WTC11 (cell line): Measurements from ENCODE around the gene TMEM229B. TPM values are rescaled to one million over a fixed set of nuclear protein-coding genes. Genes with fewer than 3 reads are reported as not detected.
A peak's percentile ranks its signal among the peaks of the same experiment; 100 is the strongest.

ENCODE experiments used
- ATAC-seq: fragments of 200-7000 bp; cut with Tn5 transposase; 2 replicates; pipeline ENCODE4 v1.10.0; 2021; ENCODE audit warnings: mild to moderate bottlenecking, moderate library complexity
- CTCF ChIA-PET: fragments of 300-600 bp; sonication (Branson Sonifier 250); formaldehyde crosslinking; loops from one replicate; lab custom pipeline; 2021; ENCODE audit warnings: antibody characterized with exemption; lab: Charles Lee
- POLR2A ChIA-PET: fragments of 350-600 bp; sonication (Branson Sonifier 250); formaldehyde crosslinking; loops from one replicate; lab custom pipeline; 2021; ENCODE audit warnings: antibody characterized with exemption; lab: Charles Lee
- DNase-seq: peaks from one replicate; pipeline ENCODE4 v3.0.0; 2021; ENCODE audit warnings: low spot score
- H3K27ac Mint-ChIP-seq: 2 replicates; pipeline ENCODE4 v1.8.0; 2021; ENCODE audit warnings: mixed read lengths
- H3K27me3 Mint-ChIP-seq: 2 replicates; pipeline ENCODE4 v1.8.0; 2021; ENCODE audit warnings: low read depth, mild to moderate bottlenecking, moderate library complexity, mixed read lengths
- H3K36me3 Mint-ChIP-seq: 2 replicates; pipeline ENCODE4 v1.8.0; 2021; ENCODE audit warnings: mixed read lengths
- H3K4me1 Mint-ChIP-seq: 2 replicates; pipeline ENCODE4 v1.8.0; 2022; ENCODE audit warnings: mixed read lengths
- H3K4me3 Mint-ChIP-seq: 2 replicates; pipeline ENCODE4 v1.8.0; 2021; ENCODE audit warnings: mild to moderate bottlenecking, moderate library complexity, mixed read lengths
- H3K9me3 Mint-ChIP-seq: 2 replicates; pipeline ENCODE4 v1.8.0; 2021; ENCODE audit warnings: mixed read lengths
- ATF1 ChIP-seq: sonication (generic); formaldehyde crosslinking; IDR thresholded peaks from 2 replicates; pipeline ENCODE4 v1.8.1; 2023; ENCODE audit warnings: mild to moderate bottlenecking, moderate library complexity, missing genetic modification reagents
- HMGA2 ChIP-seq: fragments of 250-450 bp; sonication (Bioruptor Pico); IDR thresholded peaks from 2 replicates; pipeline ENCODE4 v1.4.0; 2021; ENCODE audit warnings: mild to moderate bottlenecking, moderate library complexity
- JAZF1 ChIP-seq: fragments of 250-450 bp; sonication (Bioruptor Pico); IDR thresholded peaks from 2 replicates; pipeline ENCODE4 v1.9.0; 2021; ENCODE audit warnings: moderate library complexity, mild to moderate bottlenecking, inconsistent platforms
- JUN ChIP-seq: sonication (generic); formaldehyde crosslinking; IDR thresholded peaks from 2 replicates; pipeline ENCODE4 v1.8.0; 2023; ENCODE audit warnings: mild to moderate bottlenecking, missing genetic modification reagents
- MYBL2 ChIP-seq: sonication (generic); formaldehyde crosslinking; IDR thresholded peaks from 2 replicates; pipeline ENCODE4 v1.8.1; 2023; ENCODE audit warnings: mild to moderate bottlenecking, moderate library complexity, missing genetic modification reagents
- NR2C2 ChIP-seq: sonication (generic); formaldehyde crosslinking; IDR thresholded peaks from 2 replicates; pipeline ENCODE4 v1.8.0; 2022; ENCODE audit warnings: mild to moderate bottlenecking, missing genetic modification reagents
- RORB ChIP-seq: fragments of 250-450 bp; sonication (Bioruptor Pico); IDR thresholded peaks from 2 replicates; pipeline ENCODE4 v1.9.0; 2021; ENCODE audit warnings: mild to moderate bottlenecking
- TCF7 ChIP-seq: sonication (generic); formaldehyde crosslinking; IDR thresholded peaks from 2 replicates; pipeline ENCODE4 v1.8.0; 2022; ENCODE audit warnings: mild to moderate bottlenecking, low read depth, missing genetic modification reagents, moderate library complexity
- ZNF138 ChIP-seq: sonication (generic); formaldehyde crosslinking; conservative IDR thresholded peaks from 2 replicates; pipeline ENCODE4 v1.8.1; 2022; ENCODE audit warnings: mild to moderate bottlenecking, moderate library complexity, missing genetic modification reagents
- ZNF317 ChIP-seq: sonication (generic); formaldehyde crosslinking; IDR thresholded peaks from 2 replicates; pipeline ENCODE4 v1.8.1; 2023; ENCODE audit warnings: low read depth, mild to moderate bottlenecking, moderate library complexity, missing genetic modification reagents, borderline replicate concordance
- total RNA-seq: library from RNA; stranded (reverse); gene quantifications from 3 replicates; pipeline ENCODE4 v1.2.3, GENCODE V29; 2021
- TF ChIP-seq, protein P1 (sequence below): sonication (generic); formaldehyde crosslinking; IDR thresholded peaks from 2 replicates; pipeline ENCODE4 v1.8.1; 2023; ENCODE audit warnings: mild to moderate bottlenecking, missing genetic modification reagents
- TF ChIP-seq, protein P2 (sequence below): sonication (generic); formaldehyde crosslinking; IDR thresholded peaks from 2 replicates; pipeline ENCODE4 v1.8.1; 2022; ENCODE audit warnings: missing genetic modification reagents, borderline replicate concordance
- TF ChIP-seq, protein P3 (sequence below): sonication (generic); formaldehyde crosslinking; IDR thresholded peaks from 2 replicates; pipeline ENCODE4 v1.8.1; 2023; ENCODE audit warnings: mild to moderate bottlenecking, missing genetic modification reagents, borderline replicate concordance
- TF ChIP-seq, protein P4 (sequence below): fragments of 250-450 bp; sonication (Bioruptor Pico); IDR thresholded peaks from 2 replicates; pipeline ENCODE4 v2.1.2; 2022; ENCODE audit warnings: mild to moderate bottlenecking, moderate library complexity

TMEM229B gene
- total RNA-seq, 1 experiment from 2014 or later: 0.90 TPM

DNA sequence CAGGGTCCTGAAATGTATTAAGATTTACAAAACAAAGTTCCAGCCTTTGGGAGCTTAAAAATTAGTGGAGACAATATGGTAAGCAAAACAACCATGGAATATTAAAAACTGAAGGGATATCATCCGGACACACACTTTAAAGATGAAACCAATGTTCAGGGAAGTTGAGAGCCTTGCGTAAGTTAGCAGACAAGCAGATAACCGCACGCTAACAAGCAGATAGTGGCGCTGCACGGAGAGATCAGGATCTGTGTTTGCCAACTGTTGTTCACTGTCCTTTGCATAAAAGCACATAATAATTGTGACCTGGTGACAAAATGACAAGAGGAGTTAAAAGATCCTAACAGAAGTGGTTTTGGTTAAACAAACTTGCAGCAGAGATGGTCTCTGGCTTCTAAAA, 14.3 kb upstream of the TMEM229B start (continued):
- no peak for TF ChIP-seq TCF7 (CRISPR knock-in tag)
- TF ChIP-seq, protein P1, sequence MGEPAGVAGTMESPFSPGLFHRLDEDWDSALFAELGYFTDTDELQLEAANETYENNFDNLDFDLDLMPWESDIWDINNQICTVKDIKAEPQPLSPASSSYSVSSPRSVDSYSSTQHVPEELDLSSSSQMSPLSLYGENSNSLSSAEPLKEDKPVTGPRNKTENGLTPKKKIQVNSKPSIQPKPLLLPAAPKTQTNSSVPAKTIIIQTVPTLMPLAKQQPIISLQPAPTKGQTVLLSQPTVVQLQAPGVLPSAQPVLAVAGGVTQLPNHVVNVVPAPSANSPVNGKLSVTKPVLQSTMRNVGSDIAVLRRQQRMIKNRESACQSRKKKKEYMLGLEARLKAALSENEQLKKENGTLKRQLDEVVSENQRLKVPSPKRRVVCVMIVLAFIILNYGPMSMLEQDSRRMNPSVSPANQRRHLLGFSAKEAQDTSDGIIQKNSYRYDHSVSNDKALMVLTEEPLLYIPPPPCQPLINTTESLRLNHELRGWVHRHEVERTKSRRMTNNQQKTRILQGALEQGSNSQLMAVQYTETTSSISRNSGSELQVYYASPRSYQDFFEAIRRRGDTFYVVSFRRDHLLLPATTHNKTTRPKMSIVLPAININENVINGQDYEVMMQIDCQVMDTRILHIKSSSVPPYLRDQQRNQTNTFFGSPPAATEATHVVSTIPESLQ (CRISPR knock-in tag): no peak
- TF ChIP-seq, protein P2, sequence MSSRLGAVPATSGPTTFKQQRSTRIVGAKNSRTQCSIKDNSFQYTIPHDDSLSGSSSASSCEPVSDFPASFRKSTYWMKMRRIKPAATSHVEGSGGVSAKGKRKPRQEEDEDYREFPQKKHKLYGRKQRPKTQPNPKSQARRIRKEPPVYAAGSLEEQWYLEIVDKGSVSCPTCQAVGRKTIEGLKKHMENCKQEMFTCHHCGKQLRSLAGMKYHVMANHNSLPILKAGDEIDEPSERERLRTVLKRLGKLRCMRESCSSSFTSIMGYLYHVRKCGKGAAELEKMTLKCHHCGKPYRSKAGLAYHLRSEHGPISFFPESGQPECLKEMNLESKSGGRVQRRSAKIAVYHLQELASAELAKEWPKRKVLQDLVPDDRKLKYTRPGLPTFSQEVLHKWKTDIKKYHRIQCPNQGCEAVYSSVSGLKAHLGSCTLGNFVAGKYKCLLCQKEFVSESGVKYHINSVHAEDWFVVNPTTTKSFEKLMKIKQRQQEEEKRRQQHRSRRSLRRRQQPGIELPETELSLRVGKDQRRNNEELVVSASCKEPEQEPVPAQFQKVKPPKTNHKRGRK (CRISPR knock-in tag): no peak
- no peak for TF ChIP-seq RORB
- no peak for TF ChIP-seq ATF1 (CRISPR knock-in tag)
- no peak for TF ChIP-seq NR2C2
- TF ChIP-seq, protein P3, sequence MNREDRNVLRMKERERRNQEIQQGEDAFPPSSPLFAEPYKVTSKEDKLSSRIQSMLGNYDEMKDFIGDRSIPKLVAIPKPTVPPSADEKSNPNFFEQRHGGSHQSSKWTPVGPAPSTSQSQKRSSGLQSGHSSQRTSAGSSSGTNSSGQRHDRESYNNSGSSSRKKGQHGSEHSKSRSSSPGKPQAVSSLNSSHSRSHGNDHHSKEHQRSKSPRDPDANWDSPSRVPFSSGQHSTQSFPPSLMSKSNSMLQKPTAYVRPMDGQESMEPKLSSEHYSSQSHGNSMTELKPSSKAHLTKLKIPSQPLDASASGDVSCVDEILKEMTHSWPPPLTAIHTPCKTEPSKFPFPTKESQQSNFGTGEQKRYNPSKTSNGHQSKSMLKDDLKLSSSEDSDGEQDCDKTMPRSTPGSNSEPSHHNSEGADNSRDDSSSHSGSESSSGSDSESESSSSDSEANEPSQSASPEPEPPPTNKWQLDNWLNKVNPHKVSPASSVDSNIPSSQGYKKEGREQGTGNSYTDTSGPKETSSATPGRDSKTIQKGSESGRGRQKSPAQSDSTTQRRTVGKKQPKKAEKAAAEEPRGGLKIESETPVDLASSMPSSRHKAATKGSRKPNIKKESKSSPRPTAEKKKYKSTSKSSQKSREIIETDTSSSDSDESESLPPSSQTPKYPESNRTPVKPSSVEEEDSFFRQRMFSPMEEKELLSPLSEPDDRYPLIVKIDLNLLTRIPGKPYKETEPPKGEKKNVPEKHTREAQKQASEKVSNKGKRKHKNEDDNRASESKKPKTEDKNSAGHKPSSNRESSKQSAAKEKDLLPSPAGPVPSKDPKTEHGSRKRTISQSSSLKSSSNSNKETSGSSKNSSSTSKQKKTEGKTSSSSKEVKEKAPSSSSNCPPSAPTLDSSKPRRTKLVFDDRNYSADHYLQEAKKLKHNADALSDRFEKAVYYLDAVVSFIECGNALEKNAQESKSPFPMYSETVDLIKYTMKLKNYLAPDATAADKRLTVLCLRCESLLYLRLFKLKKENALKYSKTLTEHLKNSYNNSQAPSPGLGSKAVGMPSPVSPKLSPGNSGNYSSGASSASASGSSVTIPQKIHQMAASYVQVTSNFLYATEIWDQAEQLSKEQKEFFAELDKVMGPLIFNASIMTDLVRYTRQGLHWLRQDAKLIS (CRISPR knock-in tag): no peak
- no peak for TF ChIP-seq ZNF138 (CRISPR knock-in tag)
- no peak for TF ChIP-seq JUN (CRISPR knock-in tag)

DNA sequence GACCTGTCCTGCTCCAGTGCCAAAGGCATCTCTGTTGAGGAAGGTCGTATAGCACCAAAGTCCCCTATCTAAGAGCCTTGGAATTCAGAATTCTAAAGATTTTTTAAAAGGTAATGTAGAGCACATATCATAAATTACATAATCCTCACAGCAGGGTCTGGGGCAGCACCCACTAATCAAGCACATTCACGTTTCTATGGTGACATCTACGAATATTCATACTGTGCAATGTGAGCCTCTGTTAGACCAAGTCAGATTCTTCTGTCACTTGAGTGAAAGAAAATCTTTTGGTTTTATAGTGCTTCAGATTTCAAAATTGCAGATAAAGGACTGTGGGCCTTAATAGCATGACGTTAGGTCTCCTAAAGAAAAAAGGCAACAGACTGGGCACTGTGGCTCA, 13.1 kb upstream of the TMEM229B start:
- Mint-ChIP-seq H3K9me3 (no peaks in the 10 kb centered on the region), H3K36me3 (no peaks in the 10 kb centered on the region), H3K27me3 (no peaks in the 10 kb centered on the region), H3K4me3 (no peak overlapping the region), H3K4me1 (no peaks in the 10 kb centered on the region), H3K27ac (no peak overlapping the region)
- DNase-seq (no peak), ATAC-seq (no peak)
- TF ChIP-seq NR2C2 (no peak), MYBL2 (CRISPR knock-in tag) (no peak), JAZF1 (CRISPR knock-in tag) (no peak), ZNF317 (CRISPR knock-in tag) (no peak)
- TF ChIP-seq, protein P2 (CRISPR knock-in tag): no peak
- POLR2A ChIA-PET: no interaction called here
- CTCF ChIA-PET: no interaction called here

DNA sequence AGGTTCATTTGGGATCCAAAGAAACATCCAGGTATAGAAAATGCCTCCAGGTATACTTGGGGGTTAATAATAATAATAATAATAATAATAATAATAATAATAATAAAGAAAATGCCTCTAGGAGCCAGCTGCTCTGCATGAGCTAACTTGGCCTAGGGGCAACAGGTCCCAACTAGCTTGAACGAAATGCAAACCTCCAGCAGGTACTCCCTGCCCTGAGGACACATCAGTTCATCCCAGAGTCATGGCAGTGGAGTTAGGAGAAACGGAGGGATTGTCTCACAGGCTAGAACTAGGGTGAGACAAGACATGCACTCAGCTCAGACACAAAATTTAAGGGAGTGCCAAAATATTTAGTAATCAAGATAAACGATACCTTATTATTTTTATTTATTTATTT, 12.5 kb upstream of the TMEM229B start:
- ChIA-PET POLR2A (no interaction called here), CTCF (interaction anchor here (0.9 kb wide), 1 partner anchor 53 kb away, joined by 3 read pairs; no protein-coding TSS in a partner anchor)
- Mint-ChIP-seq H3K27ac (no peak overlapping the region), H3K36me3 (no peaks in the 10 kb centered on the region), H3K4me1 (no peaks in the 10 kb centered on the region), H3K9me3 (no peaks in the 10 kb centered on the region), H3K27me3 (no peaks in the 10 kb centered on the region), H3K4me3 (no peak overlapping the region)
- TF ChIP-seq HMGA2 (CRISPR knock-in tag): peak; percentile 72; the same call in 1 of the 2 replicates
- TF ChIP-seq, protein P4, sequence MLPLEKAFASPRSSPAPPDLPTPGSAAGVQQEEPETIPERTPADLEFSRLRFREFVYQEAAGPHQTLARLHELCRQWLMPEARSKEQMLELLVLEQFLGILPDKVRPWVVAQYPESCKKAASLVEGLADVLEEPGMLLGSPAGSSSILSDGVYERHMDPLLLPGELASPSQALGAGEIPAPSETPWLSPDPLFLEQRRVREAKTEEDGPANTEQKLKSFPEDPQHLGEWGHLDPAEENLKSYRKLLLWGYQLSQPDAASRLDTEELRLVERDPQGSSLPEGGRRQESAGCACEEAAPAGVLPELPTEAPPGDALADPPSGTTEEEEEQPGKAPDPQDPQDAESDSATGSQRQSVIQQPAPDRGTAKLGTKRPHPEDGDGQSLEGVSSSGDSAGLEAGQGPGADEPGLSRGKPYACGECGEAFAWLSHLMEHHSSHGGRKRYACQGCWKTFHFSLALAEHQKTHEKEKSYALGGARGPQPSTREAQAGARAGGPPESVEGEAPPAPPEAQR (CRISPR knock-in tag): no peak
- ATAC-seq (no peak), DNase-seq (no peak)
